GM18907 (cell line): ENCODE data around the gene SORCS1.
A peak's percentile ranks its signal among the peaks of the same experiment; 100 is the strongest.

Experiments
- ATAC-seq: cut with Tn5 transposase; IDR thresholded peaks from one replicate; pipeline ENCODE4 v1.9.1; 2021; ENCODE audit warnings: mild to moderate bottlenecking, moderate library complexity; ENCODE audit not compliant: unreplicated experiment

SORCS1 gene

DNA sequence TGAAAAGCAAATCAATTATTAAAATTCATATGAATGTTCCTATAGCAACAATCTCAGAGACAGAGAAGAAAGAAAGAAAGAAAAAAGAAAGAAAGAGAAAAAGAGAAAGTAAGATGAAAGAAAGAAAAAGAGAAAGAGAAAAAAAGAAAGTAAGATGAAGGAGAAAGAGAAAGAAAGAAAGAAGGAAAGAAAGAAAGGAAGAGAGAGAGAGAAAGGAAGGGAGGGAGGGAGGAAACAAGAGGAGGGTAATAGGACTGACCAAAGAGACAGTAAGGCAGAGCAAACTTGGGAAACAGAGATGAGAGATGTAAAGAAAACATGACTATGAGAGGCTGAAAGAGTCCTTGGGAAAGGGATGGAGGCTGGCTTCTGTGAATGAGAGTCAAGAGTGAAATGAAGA lies 458.4 kb downstream of the SORCS1 start:
- no peak for ATAC-seq

DNA sequence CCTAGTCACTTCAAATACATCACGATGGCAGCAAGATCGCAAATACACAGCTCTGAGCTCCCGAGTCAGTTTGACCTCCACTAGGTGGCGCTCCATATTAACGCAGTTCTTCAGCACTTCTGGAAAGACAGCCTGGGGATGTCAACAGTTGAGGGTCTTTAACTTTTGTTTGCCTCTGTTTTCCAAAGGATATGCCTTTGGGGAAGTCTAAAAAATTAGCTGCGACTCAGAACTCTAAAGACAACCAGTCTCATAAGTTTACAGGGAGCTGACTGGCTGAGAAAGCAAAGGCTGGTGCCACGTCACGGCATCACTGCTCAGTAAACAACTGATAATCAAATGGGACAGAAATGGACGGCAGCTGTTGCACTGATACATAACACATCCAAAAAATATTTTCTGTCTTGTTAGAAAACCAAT lies 458.8 kb downstream of the SORCS1 start:
- peak; percentile 83 for ATAC-seq

DNA sequence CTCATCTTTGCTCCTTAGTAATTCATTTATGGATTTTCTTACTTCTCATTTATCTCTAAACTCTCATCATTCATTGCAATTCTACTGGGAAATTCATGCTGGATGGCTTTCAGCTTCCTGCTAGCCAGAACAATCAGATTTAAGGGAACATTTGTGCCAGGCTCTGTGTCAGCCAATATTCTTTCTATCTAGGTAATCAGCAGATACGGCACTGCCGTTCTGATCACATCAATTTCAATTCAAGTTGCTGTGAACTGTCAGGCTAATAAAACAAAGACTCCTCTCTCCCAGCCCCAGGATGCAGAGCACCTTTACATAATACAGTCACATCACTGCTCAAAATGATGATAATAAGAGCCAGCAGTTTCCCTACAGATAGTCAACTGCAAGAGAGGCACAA lies 468.3 kb downstream of the SORCS1 start:
- ATAC-seq: no peak

DNA sequence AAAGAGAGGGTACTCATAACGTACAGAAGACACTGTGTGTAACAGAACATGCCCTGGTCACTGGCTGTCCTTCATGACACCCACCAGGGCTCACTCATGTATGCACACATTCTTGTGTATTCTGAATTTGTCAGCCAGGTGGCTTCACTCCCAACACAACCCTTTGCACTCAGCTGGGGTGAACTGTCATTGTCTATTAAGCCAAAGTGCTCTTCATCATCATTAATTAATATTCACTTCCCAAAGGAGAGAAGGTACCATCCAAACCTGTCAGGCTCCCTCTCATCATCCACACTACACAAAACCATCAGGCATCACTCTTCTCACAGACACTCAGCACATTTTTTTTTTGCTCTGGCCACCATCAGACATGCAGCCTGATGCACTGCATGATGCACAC lies 469.8 kb downstream of the SORCS1 start:
- ATAC-seq: no peak

DNA sequence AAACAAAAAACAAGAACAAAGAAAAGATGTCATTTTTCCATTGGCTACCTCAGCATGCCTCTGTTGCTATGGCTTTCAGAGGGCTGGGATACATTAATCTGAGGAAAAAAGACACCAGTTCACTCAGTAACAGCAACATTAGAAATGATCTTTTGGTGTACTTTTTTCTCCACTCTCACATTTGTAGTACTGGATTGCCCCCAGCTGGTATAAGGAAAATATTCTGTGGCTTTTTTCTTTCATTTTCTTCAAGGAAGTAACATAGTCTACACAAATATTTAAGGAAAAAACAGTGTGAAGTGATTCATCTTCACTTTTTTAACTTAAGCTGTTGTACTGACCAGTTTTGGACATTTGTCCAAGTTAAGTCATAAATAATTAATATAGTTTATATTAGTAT lies 482.3 kb downstream of the SORCS1 start:
- no peak for ATAC-seq

DNA sequence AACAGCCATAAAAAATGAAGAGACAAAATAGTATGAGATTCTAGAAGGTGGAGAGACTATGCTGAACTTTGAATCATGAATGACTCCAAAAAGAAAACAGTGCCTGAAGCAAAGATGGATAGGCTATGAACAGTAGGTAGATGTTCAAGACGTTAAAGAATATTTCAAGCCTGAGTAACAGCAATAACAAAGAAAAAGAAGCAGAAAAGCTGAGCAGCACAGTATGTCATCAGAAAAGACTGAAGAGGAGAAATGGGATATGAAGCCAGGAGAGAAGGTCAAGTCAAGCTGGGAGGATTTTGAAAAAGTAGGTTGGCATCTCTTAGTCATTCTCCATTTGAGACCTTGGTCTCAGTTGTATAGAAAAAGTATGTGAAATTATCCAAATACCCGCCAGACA lies 484.4 kb downstream of the SORCS1 start:
- no peak for ATAC-seq

DNA sequence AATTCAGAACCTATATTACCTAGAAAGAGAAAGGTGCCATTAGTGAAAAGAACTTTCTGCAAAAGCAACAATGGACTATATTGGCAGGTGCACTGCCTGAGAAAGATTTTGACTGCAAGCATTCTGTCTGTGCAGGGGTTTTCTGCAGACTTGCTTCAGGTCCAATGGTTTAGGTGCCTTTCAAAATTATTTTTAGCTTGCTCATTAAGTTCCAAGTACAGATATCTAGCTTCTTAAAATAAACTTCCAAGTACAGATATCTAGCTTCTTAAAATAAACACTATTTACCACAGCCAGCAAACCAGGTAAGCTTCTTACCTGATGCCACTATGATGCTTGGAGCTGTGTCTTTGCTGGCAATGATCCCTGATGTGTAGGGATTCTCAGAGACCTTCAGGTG lies 485.2 kb downstream of the SORCS1 start:
- ATAC-seq: no peak

DNA sequence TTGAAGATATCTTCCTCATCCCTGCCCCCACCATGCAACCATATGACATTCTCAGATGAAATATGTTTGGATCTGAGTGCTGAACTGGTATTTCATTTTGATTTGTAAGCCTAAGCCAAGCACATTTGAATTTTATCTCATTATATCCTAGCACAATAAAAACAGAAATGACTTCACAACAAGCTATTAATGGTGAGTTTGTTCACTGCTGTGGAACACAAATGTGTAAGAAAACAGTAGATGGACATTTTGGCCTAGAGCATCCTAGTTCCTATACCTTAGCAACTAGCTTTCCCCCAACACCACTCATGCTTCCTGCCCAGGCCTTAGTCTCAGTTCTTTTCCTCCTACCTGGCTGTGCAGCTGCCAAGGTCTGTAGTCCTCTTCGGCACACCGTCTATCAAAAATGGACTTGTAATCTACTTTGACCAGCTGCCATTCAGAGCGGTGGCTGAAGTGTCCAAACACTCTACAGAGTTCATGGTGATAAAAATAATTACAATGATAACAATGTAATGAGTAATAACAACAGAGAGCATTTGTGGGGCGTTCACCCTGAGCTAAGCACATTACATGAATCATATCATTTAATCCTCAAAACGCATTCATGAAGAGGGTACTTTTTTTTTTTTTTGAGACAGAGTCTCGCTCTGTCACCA lies 491.9 kb downstream of the SORCS1 start:
- ATAC-seq: no peak

DNA sequence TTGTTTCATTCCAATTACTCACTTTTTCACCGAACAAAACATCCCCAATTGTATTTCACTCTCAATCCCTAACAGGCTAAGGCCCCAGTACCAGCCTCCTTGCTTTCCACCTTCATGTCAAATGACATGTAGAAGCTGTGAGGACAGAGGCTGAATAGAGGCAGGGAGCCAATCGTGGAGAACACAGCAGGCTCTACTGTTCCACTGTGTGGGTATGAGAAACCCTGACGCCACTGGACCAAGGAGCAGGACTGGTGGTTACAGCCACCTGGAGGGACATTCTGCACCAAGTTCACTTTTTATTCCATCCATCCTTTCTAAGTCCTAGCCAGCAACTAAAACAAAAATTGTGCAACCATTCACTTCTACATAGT lies 502.8 kb downstream of the SORCS1 start:
- ATAC-seq: no peak

DNA sequence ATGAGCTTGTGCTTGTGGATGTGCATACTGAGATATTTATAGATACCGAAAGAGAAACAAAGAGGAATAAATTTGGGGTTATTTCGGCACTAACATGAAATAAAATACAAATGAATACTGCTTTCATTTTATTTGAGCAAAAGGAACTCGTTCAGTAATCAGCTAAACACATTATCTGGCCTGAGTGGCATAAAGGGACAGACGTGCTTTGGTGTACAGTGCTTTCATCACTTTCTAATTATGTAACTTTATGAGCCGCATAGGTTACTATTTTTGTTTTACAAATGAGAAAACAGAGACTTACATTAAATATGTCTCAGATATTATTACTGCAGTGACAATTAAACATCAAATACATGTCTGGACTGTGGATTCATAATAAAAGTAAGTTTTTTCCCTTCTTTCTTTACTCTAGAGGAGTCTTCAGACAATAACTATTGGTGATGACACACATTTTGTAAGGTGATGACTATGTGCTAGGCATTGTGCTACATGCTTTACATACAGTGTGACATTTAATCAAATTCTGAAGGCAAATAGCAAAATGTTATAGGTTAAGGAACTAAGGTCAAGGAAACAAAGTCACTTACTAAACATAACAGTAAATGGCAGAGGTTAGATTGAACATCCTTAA lies 503.3 kb downstream of the SORCS1 start:
- no peak for ATAC-seq

DNA sequence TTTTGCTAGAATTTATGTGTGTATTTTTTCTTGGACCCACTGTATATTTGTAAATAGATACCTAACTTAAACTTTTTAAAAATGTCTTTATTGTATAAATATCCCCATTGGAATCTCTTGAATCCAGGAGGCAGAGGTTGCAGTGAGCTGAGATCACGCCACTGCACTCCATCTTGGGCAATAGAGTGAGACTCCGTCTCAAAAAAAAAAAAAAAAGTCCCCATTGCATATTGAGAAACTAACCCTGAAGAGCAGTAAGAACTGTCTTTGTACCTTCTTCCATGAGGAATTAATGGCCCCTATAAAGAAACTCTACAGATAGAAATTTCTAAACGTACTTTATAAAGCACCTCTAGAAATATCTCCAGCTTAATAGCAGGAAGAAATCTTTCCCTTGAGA lies 504.0 kb downstream of the SORCS1 start:
- no peak for ATAC-seq

DNA sequence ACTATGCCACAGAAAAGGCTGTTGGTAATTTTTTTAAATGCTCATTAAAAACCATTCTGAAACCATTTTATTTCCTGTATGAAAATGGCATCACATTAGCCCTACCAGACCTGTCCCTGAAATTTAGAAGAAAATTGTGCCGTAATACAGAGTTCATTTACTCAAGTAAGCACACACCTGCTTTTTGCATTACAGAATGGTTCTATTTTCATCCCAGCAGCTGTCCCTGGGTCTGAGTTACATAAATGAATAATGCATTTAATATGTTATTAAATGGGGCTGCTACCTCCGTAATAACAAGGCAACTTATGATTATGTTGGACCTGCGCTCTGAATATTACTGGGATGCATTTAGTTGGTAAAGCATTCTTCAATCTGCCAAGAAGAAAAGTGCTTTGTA lies 508.9 kb downstream of the SORCS1 start:
- ATAC-seq: no peak

DNA sequence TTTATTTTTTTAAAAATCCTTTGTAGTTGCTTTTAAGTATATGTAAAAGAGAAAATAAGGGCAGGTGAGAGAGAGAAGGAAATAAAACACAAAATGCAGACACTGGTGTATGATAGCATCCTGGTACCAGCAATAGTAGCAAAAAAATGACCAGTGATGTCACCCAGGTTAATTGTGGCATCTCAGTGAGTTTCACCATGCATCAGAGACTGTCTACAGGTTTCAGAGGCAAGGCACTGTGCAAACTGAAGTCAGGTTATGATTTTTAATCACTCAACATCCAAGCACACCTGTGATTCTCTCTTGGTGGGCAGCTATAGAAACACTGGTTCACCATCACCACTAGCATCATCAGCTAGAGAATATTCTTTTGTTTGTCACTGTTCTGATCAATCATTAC lies 509.3 kb downstream of the SORCS1 start:
- ATAC-seq: no peak

DNA sequence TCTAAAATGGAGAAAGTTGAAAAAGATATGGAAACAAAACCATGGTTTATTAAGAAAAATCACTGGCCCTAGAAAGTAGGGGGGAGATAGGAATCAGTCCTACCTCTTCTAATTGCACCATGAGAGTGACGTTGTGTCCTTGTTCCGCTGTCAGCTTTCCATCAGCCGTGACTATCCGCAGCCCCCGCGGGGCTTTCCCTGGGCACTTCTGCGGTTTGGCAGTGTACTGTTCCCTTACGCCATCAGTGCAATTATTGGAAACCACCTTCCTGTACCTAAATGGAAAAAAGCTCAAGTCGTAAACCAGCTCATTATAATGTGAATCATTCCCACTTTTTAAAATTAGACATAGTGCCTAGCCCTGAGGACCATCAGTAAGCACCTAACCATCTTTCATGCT lies 512.2 kb downstream of the SORCS1 start:
- no peak for ATAC-seq

DNA sequence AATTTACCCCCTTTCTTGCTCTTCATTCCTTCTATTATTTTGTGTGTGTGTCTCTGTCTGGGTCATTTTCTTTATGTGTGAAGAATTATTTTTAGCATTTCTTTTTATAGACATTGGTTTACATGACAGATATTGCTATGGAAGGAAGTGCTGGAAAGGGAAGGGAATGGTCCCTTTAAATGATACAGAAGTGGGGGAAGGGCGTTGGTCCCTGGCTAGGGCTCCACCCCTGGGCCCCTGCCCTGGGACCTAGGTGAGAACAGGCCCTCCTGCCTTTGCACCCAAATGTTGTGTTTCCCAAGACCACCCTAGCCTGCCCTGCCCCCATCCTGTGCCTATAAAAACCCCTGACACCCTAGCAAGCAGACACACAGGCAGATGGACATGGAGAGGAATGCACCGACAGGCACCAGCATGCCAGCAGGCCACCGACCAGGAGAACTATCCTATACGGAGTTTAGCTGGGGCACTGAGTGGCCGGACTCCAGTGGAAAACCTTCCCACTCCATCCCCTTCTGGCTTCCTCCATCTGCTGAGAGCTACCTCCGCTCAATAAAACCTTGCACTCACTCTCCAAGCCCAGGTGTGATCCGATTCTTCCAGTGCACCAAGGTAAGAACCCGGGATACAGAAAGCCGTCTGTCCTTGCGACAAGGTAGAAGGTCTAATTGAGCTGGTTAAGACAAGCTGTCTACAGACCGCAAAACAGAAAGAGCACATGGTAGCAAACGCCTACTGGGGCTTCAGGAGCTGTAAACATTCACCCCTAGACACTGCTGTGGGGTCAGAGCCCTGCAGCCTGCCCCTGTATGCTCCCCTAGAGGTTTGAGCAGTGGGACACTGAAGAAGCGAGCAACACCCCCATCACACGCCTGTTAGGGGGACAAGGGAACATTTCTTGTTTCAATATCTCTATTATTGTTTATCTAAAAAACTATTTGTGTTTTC lies 515.7 kb downstream of the SORCS1 start:
- ATAC-seq: no peak

DNA sequence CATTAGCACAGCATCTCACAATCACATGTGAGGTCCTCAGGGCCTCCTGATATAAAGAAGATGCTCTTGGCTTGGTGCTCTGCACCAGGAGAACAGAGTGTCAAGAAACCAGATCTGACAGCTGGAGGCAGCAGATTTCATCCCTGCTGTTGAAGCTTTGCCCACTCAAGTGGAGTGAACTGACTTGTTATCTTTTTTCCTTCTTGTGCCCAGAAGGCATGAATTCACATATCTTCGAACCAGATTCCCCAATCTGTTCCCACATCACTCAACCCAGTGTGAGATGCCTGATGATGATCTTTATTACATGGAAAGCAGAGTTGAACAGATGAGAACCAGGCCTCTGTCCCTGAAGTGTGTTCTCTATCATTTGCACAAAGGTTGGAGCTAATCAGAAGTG lies 521.0 kb downstream of the SORCS1 start:
- no peak for ATAC-seq

DNA sequence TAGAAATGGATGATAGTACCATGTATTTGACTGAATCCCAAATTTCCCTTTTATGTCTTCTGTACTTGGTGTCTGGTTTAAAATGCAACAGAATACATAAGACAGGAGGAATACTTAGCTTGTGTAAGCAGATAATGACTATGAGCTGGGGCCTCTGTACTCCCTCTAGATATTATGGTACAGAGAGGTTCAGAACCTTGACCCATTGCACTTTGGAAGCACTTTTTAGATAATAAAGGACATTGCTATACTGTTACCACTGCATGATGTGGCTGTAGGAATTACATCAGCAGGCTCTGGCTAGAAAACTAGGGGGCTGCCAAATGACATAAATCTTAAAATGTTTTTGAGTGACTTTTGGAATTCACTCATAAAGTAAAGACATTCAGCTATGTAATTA lies 526.6 kb downstream of the SORCS1 start:
- no peak for ATAC-seq

DNA sequence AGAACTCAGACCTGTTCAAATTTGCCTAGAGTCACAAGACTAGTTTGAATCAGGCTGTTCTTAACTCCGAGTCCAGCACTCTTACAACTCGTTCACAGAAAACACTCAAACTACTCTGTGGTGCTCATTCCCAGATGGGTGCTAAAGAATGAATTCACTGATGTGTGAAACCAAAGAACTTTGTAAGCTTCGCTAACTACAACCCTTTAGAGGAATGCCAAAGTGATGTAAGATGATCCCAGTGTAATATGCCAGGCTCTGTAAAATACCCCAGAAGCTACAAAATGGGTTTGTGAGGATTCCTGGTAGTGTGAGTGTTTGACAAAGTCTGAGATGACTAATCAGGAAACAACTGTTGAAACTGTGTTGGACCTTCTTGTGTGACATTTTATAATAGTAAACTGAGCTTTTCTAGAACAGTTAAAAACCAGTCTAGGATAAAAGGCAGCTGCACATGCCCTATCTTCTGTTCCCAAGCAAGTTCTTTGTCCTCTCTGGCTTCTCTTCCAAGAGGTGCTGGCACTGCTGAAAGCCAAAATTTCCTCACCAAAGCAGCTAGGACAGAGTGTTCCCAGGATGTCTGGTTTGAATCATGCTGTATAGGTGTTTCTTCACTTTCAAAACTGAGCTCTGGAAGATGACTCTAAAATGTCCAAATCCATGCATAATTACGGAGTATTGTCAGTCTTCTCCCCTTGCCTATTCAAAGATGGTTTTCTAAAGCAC lies 527.6 kb downstream of the SORCS1 start:
- ATAC-seq: no peak

DNA sequence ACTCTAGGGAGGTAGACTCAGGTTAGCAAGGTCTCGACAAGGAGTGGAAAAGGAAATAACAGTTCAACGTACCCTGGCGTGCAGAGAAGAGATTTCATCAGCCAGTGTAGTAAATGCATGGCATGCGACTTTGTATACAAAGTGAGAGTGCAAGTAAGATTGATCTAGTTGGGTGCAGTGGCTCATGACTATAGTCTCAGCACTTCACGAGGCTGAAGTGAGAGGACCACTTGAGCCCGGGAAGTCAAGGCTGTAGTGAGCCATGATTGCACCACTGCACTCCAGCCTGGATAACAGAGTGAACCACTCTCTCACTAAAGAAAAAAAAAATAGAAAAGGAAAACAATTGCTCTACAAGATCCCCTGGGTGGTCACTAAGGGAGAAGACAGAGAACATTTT lies 528.6 kb downstream of the SORCS1 start:
- no peak for ATAC-seq

DNA sequence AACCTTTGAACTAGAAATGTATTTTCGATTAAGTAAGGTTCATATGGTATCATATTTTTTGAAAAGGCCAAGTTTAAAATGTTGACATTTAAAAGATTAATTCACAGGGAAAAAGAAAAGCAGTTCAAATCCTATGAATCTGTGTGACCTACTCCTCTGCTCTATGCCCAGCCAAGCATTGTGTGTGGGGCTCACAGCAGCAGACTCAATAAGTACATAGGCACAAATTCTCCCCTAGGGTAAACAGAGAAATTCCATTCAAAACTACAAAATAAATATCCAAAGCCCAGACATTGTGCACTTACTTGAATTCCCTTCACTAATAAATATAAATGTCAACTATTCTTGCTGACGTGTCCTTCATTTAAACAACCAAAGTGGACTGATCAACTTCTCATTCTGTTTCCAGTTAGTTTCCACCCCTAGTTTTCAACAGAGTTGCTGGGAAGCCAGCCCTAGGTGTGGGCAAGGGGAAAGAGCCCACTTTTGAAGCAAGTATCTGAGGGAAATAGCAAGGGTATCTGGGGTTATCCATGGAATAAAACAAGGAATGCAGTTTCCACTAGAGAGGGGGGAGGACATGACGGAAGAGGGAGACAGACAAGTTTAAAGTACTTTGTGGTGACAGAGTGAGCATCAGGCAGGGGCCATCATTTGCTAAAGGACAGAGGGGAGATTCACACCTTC lies 533.3 kb downstream of the SORCS1 start:
- no peak for ATAC-seq

DNA sequence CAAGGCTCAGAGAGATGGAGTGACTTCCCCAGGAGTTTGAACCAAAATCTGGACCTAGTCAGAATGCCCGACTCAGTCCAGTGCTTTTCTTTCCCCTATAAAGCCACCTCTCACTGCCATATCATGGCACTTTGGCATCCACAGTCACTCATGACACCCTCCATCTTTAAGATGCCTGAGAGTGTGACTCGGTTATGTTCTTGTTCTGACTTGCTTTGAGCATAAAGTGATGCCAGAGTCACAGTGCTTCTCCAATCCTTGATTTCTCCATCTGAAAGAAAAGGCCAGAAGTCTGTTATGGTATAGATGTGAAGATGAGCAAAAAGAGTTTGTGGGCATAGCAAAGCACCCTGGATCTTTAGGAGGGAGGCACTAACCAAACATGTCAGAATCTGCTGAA lies 538.1 kb downstream of the SORCS1 start:
- no peak for ATAC-seq
